SJSA1 (cell line): ENCODE data around the gene KITLG. TPM values are rescaled to one million over a fixed set of nuclear protein-coding genes. Genes with fewer than 3 reads are reported as not detected.
"Not testable (repeated sequence)": the region's sequence is repeated elsewhere in the genome, so short reads cannot be mapped to it uniquely, and the experiment has no call there.

Source experiments
- DNase-seq, 2 experiments: peaks; one replicate each; pipeline ENCODE4 v3.0.0-alpha.2; 2015 to 2020; ENCODE audit warnings: low spot score in 2 of 2, low read depth in 1 of 2
- H3K27ac ChIP-seq: fragments of 250-450 bp; sonication (Bioruptor Pico); 2 replicates; pipeline ENCODE4 v1.5.1; 2020; ENCODE audit warnings: mild to moderate bottlenecking, moderate library complexity
- H3K27me3 ChIP-seq: fragments of 250-450 bp; sonication (Bioruptor Pico); replicated peaks from 2 replicates; pipeline ENCODE4 v1.5.1; 2020; ENCODE audit warnings: mild to moderate bottlenecking, moderate library complexity
- H3K36me3 ChIP-seq: fragments of 250-450 bp; sonication (Bioruptor Pico); 2 replicates; pipeline ENCODE4 v1.5.1; 2020; ENCODE audit warnings: mild to moderate bottlenecking
- H3K4me1 ChIP-seq: fragments of 250-450 bp; sonication (Bioruptor Pico); replicated peaks from 2 replicates; pipeline ENCODE4 v1.6.1; 2021; ENCODE audit warnings: mild to moderate bottlenecking
- H3K4me3 ChIP-seq: fragments of 250-450 bp; sonication (Bioruptor Pico); 2 replicates; pipeline ENCODE4 v1.5.1; 2020; ENCODE audit warnings: mild to moderate bottlenecking
- H3K9me3 ChIP-seq: fragments of 250-450 bp; sonication (Bioruptor Pico); replicated peaks from 2 replicates; pipeline ENCODE4 v1.5.1; 2020; ENCODE audit warnings: mild to moderate bottlenecking
- total RNA-seq: library from RNA; depleted of rRNA; stranded (reverse); fragments of >200 nt; shearing (Covaris generic); gene quantifications from 2 replicates; pipeline ENCODE4 v1.2.3, GENCODE V29; 2014

KITLG gene
- total RNA-seq, 1 experiment from 2014 or later, result 4.1 TPM

DNA sequence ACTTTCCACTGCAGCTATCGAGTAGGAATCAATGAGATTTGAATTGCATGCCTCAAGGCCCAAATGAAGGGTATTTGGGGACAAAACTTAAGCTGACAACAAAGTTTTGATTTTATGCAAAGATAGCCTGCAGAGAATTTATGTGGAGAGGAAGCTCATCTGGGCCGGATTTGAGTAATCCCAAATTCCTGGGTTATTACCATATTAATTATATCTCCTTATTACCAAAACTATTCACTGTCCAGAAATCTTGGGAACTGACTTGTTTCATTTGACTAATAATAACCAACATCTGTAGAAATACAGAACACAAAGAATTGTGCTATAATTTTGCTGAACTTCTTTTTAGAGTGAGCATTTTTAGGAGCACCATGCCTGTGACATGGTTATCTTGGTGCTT, 70.4 kb downstream of the KITLG start:
- H3K27ac ChIP-seq, result no peak overlapping the region
- H3K4me3 ChIP-seq, result no peak overlapping the region
- DNase-seq, result no peak
- H3K4me1 ChIP-seq, result no peaks in the 10 kb centered on the region
- H3K36me3 ChIP-seq, result no peaks in the 10 kb centered on the region
- no peaks in the 10 kb centered on the region for H3K9me3 ChIP-seq
- H3K27me3 ChIP-seq, result no peaks in the 10 kb centered on the region

DNA sequence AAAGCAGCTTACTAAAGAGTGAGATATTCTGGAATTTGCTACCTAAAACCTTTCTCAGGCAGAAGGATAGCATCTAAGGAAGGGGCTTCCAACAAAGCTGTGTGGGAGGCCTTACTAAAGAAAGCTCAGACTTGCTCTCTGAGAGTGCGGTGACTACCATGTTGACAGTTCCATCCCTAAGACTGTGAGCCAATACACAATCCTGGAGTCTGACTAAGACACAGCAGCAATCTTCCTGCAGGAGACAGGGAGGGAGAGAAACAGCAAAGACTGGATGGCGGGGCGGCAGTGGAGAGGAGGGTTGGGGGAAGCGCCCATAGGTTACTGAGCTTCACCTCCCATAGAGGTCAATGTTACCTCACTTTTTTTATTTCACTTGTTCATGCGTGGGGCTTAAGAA, 70.9 kb downstream of the KITLG start:
- no peaks in the 10 kb centered on the region for H3K36me3 ChIP-seq
- H3K27ac ChIP-seq, result no peak overlapping the region
- H3K9me3 ChIP-seq, result no peaks in the 10 kb centered on the region

DNA sequence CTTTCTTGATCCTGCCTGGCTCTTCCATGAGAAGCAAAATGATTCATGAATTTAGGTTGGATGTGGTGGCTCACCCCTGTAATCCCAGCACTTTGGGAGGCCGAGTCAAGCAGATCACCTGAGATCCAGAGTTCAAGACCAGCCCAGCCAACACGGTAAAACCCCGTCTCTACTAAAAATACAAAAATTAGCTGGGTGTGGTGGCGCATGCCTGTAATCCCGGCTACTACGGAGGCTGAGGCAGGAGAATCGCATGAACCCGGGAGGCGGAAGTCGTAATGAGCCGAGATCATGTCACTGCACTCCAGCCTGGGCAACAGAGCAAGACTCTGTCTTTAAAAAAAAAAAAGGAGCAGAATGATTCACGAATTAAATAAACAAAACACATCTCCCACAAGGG, 72.4 kb downstream of the KITLG start:
- not testable (repeated sequence) for H3K27ac ChIP-seq, H3K36me3 ChIP-seq, H3K27me3 ChIP-seq, H3K9me3 ChIP-seq, DNase-seq, H3K4me1 ChIP-seq, H3K4me3 ChIP-seq

More for the DNA sequence above, 70.9 kb downstream of the KITLG start:
- H3K4me3 ChIP-seq, result no peak overlapping the region
- no peaks in the 10 kb centered on the region for H3K4me1 ChIP-seq
- DNase-seq, result no peak
- H3K27me3 ChIP-seq, result no peaks in the 10 kb centered on the region

DNA sequence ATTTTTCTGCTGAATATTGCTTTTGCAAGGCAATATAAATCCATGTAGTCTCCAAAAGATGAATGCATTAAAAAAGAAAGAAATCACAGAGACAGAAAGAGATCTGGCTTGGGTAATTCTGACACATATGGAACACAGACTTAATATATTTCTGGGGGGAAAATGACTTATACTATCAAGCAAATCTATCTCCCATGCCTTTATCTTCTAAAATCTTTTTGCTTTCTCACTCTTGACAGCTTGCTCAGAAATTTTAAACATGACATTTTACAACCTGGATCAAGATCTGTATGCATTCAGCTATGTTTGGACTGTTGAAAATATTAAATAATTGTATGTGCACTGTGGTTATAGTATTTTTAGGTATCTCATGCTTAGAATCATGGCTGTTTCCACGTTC, 73.0 kb downstream of the KITLG start:
- Histone ChIP-seq H3K36me3 (no peaks in the 10 kb centered on the region), H3K27ac (no peak overlapping the region), H3K27me3 (no peaks in the 10 kb centered on the region), H3K4me1 (no peaks in the 10 kb centered on the region), H3K4me3 (no peak overlapping the region), H3K9me3 (no peaks in the 10 kb centered on the region)
- DNase-seq, result no peak

DNA sequence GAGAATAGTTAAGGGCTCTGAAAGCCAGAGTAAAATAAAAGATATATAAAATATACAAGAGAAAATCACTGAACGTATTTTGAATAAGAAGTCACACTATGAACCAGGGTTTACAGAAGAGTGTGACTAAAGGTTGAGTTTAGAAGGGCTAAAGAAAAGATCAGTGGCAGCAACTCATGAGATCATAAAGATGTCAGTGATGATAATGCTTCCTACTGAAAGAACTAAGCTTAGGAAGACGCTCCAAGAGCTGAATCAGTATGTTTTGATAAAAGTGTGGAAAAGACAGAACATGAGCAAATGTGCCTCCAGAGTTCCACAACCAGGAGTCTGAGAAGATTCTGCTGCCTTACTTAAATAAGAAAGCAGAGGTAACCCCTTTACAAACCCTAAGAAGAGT, 74.6 kb downstream of the KITLG start:
- H3K9me3 ChIP-seq, result no peaks in the 10 kb centered on the region
- H3K4me3 ChIP-seq, result no peak overlapping the region
- H3K27me3 ChIP-seq, result no peaks in the 10 kb centered on the region
- DNase-seq, result no peak
- H3K27ac ChIP-seq, result no peak overlapping the region
- H3K4me1 ChIP-seq, result no peaks in the 10 kb centered on the region
- no peaks in the 10 kb centered on the region for H3K36me3 ChIP-seq

DNA sequence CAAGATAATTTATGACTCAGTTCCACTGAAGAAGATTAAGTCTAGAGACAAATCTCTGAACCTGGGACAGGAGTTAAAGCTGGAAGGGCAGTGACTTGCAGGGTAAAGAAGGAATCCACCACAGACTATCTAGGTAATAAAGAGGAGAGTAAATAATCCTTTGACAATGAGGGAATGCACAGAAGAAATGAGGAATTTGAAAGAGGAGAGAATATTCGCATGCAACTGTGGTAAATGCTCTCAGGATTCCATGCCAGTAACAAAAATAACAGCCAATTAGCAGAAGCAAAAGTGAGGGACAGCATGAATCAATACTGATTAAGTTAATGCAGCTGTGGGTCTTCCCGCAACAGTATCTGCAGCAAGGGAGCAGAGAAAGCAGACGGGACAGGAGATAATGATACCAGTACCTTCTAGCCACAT, 77.0 kb downstream of the KITLG start:
- H3K4me1 ChIP-seq, result no peaks in the 10 kb centered on the region
- H3K27ac ChIP-seq, result no peak overlapping the region
- DNase-seq, result no peak
- H3K36me3 ChIP-seq, result no peaks in the 10 kb centered on the region
- no peaks in the 10 kb centered on the region for H3K9me3 ChIP-seq
- H3K27me3 ChIP-seq, result no peaks in the 10 kb centered on the region
- no peak overlapping the region for H3K4me3 ChIP-seq

DNA sequence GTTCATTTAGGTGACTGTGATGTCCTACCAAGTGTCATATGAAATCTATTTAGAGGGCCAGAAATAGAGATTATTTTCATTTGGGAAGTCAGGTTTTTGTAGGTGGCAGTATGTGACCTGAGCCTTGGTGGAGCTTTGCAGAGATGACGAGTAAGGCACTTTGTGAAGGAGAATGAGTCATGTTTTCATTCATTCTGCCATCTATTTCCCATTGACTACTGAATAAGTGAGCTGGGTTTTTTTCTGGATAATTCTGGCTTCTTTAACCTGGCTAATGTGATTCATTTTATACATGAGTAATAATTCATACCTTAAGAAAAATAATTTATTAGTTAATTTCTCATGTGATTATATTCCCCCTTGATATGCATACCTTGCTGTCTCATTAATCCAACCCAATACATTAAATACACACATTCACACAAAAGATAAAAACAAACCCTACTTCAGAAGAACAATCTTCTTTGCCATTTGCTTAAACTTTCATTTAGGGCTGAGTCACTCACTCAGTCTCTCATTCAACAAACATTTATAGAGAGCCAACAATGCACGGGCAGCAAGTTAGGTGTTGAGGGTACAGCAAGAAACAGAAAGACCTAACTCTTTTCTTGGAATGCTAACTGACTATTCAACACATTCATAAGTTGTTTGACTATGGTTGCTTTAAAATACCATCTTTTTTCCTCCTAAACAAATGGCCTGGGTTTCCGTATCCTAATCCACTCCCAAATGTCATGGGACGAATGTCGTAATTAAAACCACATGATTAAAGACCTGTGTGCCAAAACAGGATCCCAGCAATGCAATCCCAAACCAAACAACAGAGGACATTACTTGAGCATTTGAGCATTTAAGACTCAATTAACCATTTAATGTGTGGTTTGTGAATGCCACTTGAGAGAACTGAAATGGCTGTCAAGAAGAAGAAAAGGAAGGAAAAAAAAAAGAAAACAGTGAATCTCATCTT, 78.0 kb downstream of the KITLG start:
- no peaks in the 10 kb centered on the region for H3K9me3 ChIP-seq
- DNase-seq, result no peak
- H3K4me3 ChIP-seq, result no peak overlapping the region
- no peaks in the 10 kb centered on the region for H3K36me3 ChIP-seq
- H3K27me3 ChIP-seq, result no peaks in the 10 kb centered on the region
- no peak overlapping the region for H3K27ac ChIP-seq
- no peaks in the 10 kb centered on the region for H3K4me1 ChIP-seq

DNA sequence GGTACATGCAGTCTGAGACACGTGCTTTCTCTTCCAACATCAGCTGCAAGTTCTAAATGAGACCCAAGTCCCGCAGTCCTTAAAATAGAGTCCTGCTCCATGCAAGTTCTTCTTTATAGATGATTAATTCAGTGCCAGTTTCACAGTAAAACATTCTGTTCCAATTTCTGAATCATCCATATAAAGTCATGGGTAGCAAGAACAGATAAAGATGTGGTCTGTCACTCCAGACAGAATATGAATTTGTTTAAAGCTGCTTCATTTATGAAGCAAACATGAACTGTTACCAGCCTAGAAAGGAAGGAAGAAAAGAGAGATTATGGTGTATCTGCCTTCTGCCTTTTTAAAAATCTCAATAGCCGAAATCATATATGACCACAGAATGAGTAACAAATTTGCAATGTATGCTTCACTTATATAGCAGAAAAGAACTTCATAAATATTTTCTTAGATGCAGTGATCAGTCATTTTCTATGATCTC, 83.3 kb downstream of the KITLG start:
- H3K27me3 ChIP-seq, result no peaks in the 10 kb centered on the region
- H3K9me3 ChIP-seq, result no peaks in the 10 kb centered on the region
- no peaks in the 10 kb centered on the region for H3K4me1 ChIP-seq
- no peak overlapping the region for H3K4me3 ChIP-seq
- no peak for DNase-seq
- no peaks in the 10 kb centered on the region for H3K36me3 ChIP-seq
- no peak overlapping the region for H3K27ac ChIP-seq

DNA sequence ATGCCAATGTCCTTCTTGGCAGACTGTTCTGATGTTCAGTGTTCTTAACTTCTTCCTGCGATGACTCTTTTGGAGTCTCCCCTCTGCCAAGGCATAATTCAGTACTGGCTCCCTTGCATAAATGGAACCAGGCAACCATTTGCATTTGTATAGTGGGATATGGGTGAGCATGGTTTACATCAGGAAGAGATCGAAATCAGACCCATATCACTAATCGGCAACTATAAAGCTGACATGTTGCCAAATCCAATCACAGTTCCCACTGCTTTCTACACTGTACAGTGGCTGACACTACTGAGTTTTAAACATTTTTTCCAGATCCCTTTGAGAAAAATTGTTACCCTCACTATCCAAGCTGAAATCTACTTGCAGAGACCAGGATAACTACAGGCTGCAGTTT, 83.8 kb downstream of the KITLG start:
- H3K9me3 ChIP-seq, result no peaks in the 10 kb centered on the region
- no peaks in the 10 kb centered on the region for H3K27me3 ChIP-seq
- H3K4me1 ChIP-seq, result no peaks in the 10 kb centered on the region
- no peak for DNase-seq
- H3K27ac ChIP-seq, result no peak overlapping the region
- no peak overlapping the region for H3K4me3 ChIP-seq
- no peaks in the 10 kb centered on the region for H3K36me3 ChIP-seq

DNA sequence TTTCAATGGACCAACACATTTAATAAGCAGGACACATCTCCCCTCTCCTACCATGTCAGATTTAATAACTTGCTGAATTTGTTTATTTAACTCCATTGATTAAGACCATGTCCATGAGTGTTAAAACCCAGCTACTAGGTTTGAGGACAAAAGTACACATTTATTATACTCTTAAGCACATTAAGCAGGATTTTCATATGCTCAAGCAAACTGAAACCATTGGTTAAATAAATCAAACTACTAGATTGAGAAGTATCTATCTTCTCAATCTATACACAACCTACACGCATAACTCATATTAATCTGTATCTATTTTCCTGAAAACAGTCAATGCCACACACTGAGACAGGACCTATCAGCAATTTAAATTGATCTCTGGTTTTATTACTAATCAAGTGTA, 85.2 kb downstream of the KITLG start:
- no peaks in the 10 kb centered on the region for H3K36me3 ChIP-seq
- no peak overlapping the region for H3K27ac ChIP-seq

DNA sequence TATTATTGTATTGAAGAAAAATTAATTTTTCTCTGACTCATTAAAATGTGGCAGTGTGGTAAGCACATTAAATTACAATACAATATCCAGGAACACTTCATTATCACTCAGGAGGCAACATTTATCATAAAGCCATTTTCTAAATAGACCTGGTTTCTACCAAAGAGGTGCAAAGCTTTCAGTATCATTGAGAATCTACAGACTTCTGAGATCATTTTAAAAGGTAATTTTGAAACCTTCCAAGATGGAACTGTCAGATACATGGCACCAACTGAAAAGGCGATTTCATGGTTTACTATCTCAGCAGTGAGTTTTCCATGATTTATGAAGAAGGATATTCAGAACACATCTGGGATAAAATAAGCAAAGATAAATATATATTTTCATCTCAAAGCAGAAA, 85.8 kb downstream of the KITLG start:
- no peaks in the 10 kb centered on the region for H3K9me3 ChIP-seq
- no peaks in the 10 kb centered on the region for H3K4me1 ChIP-seq
- H3K4me3 ChIP-seq, result no peak overlapping the region
- H3K27me3 ChIP-seq, result no peaks in the 10 kb centered on the region
- H3K36me3 ChIP-seq, result no peaks in the 10 kb centered on the region
- no peak overlapping the region for H3K27ac ChIP-seq
- no peak for DNase-seq

More for the DNA sequence above, 85.2 kb downstream of the KITLG start:
- Histone ChIP-seq H3K4me3 (no peak overlapping the region), H3K9me3 (no peaks in the 10 kb centered on the region), H3K27me3 (no peaks in the 10 kb centered on the region), H3K4me1 (no peaks in the 10 kb centered on the region)
- no peak for DNase-seq

DNA sequence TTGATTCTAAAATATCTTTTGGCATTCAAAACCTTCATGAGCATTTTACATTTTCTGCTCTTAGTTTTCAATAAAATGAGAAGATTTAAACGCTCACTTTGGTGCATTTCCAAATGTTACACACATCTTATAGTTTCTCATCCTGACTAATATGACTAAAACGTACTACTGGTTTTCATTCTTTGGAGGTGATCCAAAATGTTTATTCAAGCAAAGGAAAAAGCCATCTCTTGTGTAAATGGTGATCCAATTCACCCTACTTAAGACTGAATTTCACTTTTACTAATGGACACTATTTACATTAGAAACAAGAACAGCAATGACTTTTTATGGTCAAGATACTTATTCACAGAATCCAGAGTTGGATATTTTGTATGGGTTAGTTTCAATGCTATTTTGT, 86.6 kb downstream of the KITLG start:
- Histone ChIP-seq H3K36me3 (no peaks in the 10 kb centered on the region), H3K27me3 (no peaks in the 10 kb centered on the region), H3K9me3 (no peaks in the 10 kb centered on the region), H3K4me1 (no peaks in the 10 kb centered on the region), H3K27ac (no peak overlapping the region), H3K4me3 (no peak overlapping the region)
- no peak for DNase-seq

GRCh38 chr12:88490425-88490824, 89.8 kb downstream of the KITLG start:
- Histone ChIP-seq H3K4me3 (no peak overlapping the region), H3K27me3 (no peaks in the 10 kb centered on the region), H3K27ac (no peak overlapping the region), H3K4me1 (no peaks in the 10 kb centered on the region), H3K36me3 (no peaks in the 10 kb centered on the region), H3K9me3 (no peaks in the 10 kb centered on the region)
- DNase-seq, result no peak

GRCh38 chr12:88472775-88473174, 107.5 kb downstream of the KITLG start:
- no peak overlapping the region for H3K27ac ChIP-seq
- no peak for DNase-seq

More at GRCh38 chr12:88472775-88473174, 107.5 kb downstream of the KITLG start:
- Histone ChIP-seq H3K36me3 (no peaks in the 10 kb centered on the region), H3K4me3 (no peak overlapping the region), H3K9me3 (no peaks in the 10 kb centered on the region), H3K27me3 (no peaks in the 10 kb centered on the region), H3K4me1 (no peaks in the 10 kb centered on the region)
